Measurements from ENCODE around the gene SEMA4A. TPM values are rescaled to one million over a fixed set of nuclear protein-coding genes. Genes with fewer than 3 reads are reported as not detected.

The SEMA4A gene
- polyA plus RNA-seq, 1 of the 3 experiments (the other 2 are of a cell fraction), result 1.3 TPM

- Histone ChIP-seq H3K4me3 (ENCODE audit: low read depth in 2 of 2, low read length in 1 of 2) (no peak overlapping the region), H3K9me2 (no peaks in the 10 kb centered on the region), H3K79me2 (ENCODE audit: insufficient read depth) (no peaks in the 10 kb centered on the region), H3F3A (replicated peaks; ENCODE audit: insufficient read depth) (peaks cover under 1% of the 10 kb centered on the region), H3K4me2 (no peak overlapping the region), H4K20me1 (ENCODE audit: insufficient read depth) (no peaks in the 10 kb centered on the region), H2AFZ (ENCODE audit: low read depth) (no peak overlapping the region), H3K9ac (no peak overlapping the region), H3K9me3 (no peaks in the 10 kb centered on the region), H3K27ac (ENCODE audit: low read depth in 2 of 2, low read length in 1 of 2) (no peak overlapping the region), H3K36me3 (replicated peaks in 1 of 2; ENCODE audit: control insufficient read depth in 1 of 2, insufficient read depth in 2 of 2, low read length in 1 of 2) (no peaks in the 10 kb centered on the region), H3K27me3 (ENCODE audit: insufficient read depth) (no peaks in the 10 kb centered on the region), H3K4me1 (ENCODE audit: control insufficient read depth in 1 of 2, insufficient read depth in 2 of 2, low read depth in 1 of 2, low read length in 1 of 2) (no peaks in the 10 kb centered on the region)
- no peak for TF ChIP-seq IRF3 (IDR thresholded peaks at IDR 0.05; ENCODE audit: low read depth, low read length)
- no peak for TF ChIP-seq USF2 (IDR thresholded peaks at IDR 0.05; ENCODE audit: borderline replicate concordance, low read depth, low read length)
- no peak for TF ChIP-seq EZH2phosphoT487 (IDR thresholded peaks at IDR 0.05; ENCODE audit: borderline replicate concordance, low read depth)
- TF ChIP-seq CHD2 (IDR thresholded peaks at IDR 0.05; ENCODE audit: low read length, partially characterized antibody), result no peak
- no peak for TF ChIP-seq RAD21 (IDR thresholded peaks at IDR 0.05; ENCODE audit: low read length)
- no peak for TF ChIP-seq TAF1 (IDR thresholded peaks at IDR 0.05; ENCODE audit: borderline replicate concordance, low read depth, low read length)
- TF ChIP-seq ELF1 (IDR thresholded peaks at IDR 0.05), result no peak
- TF ChIP-seq SMC3 (IDR thresholded peaks at IDR 0.05; ENCODE audit: low read depth, low read length), result no peak
- TF ChIP-seq MAX (IDR thresholded peaks at IDR 0.05; ENCODE audit: low read depth), result no peak
- no peak for TF ChIP-seq FOXJ3 (CRISPR knock-in tag; IDR thresholded peaks at IDR 0.05)
- no peak for TF ChIP-seq FOXM1 (IDR thresholded peaks at IDR 0.05; ENCODE audit: low read depth)
- no peak for TF ChIP-seq SIN3A (IDR thresholded peaks at IDR 0.05; ENCODE audit: borderline replicate concordance, low read depth, low read length)
- TF ChIP-seq EP300 (IDR thresholded peaks at IDR 0.05; ENCODE audit: borderline replicate concordance in 1 of 2, low read depth in 1 of 2, low read length in 1 of 2), result no peak
- TF ChIP-seq RXRA (IDR thresholded peaks at IDR 0.05; ENCODE audit: borderline replicate concordance, low read depth), result no peak
- TF ChIP-seq USF1 (IDR thresholded peaks at IDR 0.05; ENCODE audit: borderline replicate concordance, low read depth), result no peak
- TF ChIP-seq ZBTB33 (IDR thresholded peaks at IDR 0.05; ENCODE audit: borderline replicate concordance, low read depth), result no peak
- no peak for TF ChIP-seq YY1 (IDR thresholded peaks at IDR 0.05; ENCODE audit: low read depth)
- no peak for TF ChIP-seq GABPA (IDR thresholded peaks at IDR 0.05; ENCODE audit: low read depth)
- TF ChIP-seq MXI1 (IDR thresholded peaks at IDR 0.05; ENCODE audit: low read depth, low read length), result no peak
- no peak for TF ChIP-seq GATA2 (CRISPR knock-in tag; IDR thresholded peaks at IDR 0.05)
- ChIA-PET POLR2A (no interaction called here), CTCF (interaction anchor here (0.9 to 2.5 kb wide), 5 partner anchors 7 to 24 kb away, joined by 3 to 10 read pairs (median 5); no protein-coding TSS in a partner anchor)
- no peak for DNase-seq
- WGBS (ENCODE audit: low lambda C conversion rate), result 91% methylated on average over 10 of the region's 11 CpGs
Observed at GRCh38 chr1:156154317-156154749, 948 bp downstream of the SEMA4A start.
